Activated naive CD8-positive, alpha-beta T cell treated with anti-CD3 and anti-CD28 coated beads, Interleukin-2, amount 50 U/mL, for 24 hours (primary cell): ENCODE results near the gene HNRNPAB.
"Not testable (repeated sequence)": the region's sequence is repeated elsewhere in the genome, so short reads cannot be mapped to it uniquely, and the experiment has no call there.

Experiments
- ATAC-seq: fragments of 150-1000 bp; cut with Tn5 transposase; one replicate; pipeline ENCODE4 v1.10.0; 2021
- DNase-seq: peaks from one replicate; pipeline ENCODE4 v3.0.0; 2021
- H3K27ac Mint-ChIP-seq: one replicate; pipeline ENCODE4 v1.8.0; 2021; ENCODE audit warnings: mild to moderate bottlenecking, mixed read lengths
- H3K27me3 Mint-ChIP-seq: one replicate; pipeline ENCODE4 v1.8.0; 2021; ENCODE audit warnings: mixed read lengths
- H3K36me3 Mint-ChIP-seq: one replicate; pipeline ENCODE4 v1.8.0; 2021; ENCODE audit warnings: low read depth, mixed read lengths
- H3K4me1 Mint-ChIP-seq: one replicate; pipeline ENCODE4 v1.8.0; 2021; ENCODE audit warnings: mixed read lengths
- H3K4me3 Mint-ChIP-seq: one replicate; pipeline ENCODE4 v1.8.0; 2021; ENCODE audit warnings: mild to moderate bottlenecking, moderate library complexity, mixed read lengths
- H3K9me3 Mint-ChIP-seq: one replicate; pipeline ENCODE4 v1.8.0; 2021; ENCODE audit warnings: mixed read lengths

Gene HNRNPAB

DNA sequence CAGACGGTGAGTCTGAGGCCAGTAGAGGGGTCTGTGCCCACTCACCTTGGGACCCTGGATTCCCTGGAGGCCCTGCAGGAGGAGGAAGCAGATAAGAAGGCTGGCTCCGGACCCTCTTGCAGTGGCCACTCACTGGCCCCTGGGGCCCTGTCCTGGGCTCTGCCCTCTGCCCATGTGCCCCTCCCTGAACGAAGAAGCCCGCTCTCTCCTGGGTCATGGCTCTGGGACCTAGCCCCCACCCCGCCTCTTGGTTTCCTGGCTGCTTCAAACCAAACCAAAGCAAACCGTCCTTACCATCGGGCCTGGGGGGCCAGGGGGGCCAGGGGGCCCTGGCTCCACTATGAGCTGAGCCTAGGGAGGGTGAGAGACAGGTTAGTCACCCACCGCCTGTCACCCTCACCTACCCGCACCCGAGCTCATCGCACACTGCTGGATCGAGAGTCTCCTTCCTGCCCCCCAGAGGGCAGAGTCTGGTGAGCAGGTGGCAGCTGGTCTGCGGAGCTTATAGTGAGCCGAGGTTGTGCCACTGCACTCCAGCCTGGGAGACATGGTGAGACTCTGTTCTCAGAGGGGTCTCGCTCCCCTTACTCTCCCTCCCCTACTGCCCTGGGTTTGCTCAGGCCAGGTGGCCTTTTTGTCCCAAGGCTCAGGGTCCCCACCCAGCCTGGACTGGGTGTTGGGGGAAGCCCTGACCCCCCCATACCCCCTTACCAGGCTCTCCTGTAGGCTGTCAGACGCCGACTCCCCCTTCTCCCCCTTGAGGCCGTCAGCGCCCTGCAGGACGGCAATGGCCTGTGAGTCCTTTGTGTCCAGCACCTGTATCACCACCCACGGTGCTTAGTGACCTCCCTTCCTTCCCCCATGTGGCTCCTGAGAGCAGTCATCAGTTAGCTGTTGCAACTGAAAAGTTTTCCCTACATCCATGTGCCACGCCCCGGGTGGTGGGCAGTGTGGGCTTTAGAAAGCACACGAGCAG is 43.4 kb downstream of the HNRNPAB start:
- DNase-seq (peak; percentile 40), ATAC-seq (peak; percentile 65)
- no peaks in the 10 kb centered on the region for H3K36me3 Mint-ChIP-seq
- no peaks in the 10 kb centered on the region for H3K27me3 Mint-ChIP-seq
- no peak overlapping the region for H3K27ac Mint-ChIP-seq
- H3K4me1 Mint-ChIP-seq, result peaks cover 24% of the 10 kb centered on the region
- no peak overlapping the region for H3K4me3 Mint-ChIP-seq
- H3K9me3 Mint-ChIP-seq, result no peaks in the 10 kb centered on the region

DNA sequence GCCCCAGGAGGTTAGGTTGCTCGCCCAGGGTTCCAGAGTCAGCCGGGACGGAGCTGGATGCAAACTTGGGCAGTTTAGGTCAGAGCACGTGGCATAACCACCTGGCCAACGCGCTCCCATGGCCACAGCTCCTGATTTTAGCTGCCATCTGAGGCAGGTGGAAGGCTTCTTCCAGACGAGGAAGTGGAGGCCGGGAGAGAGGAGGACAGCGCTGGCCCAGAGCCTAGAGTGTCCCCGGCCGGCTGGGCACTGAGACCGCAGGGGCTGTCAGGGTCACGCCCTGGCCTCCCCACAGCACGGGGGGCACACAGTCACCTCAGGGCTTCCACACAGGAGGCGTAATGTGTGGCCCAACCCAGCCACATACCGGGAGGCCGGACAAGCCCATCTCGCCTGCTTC is 44.4 kb downstream of the HNRNPAB start:
- no peak for ATAC-seq
- peaks cover 24% of the 10 kb centered on the region for H3K4me1 Mint-ChIP-seq
- H3K27ac Mint-ChIP-seq, result no peak overlapping the region
- no peak overlapping the region for H3K4me3 Mint-ChIP-seq
- H3K36me3 Mint-ChIP-seq, result no peaks in the 10 kb centered on the region
- DNase-seq, result no peak
- no peaks in the 10 kb centered on the region for H3K27me3 Mint-ChIP-seq
- no peaks in the 10 kb centered on the region for H3K9me3 Mint-ChIP-seq

DNA sequence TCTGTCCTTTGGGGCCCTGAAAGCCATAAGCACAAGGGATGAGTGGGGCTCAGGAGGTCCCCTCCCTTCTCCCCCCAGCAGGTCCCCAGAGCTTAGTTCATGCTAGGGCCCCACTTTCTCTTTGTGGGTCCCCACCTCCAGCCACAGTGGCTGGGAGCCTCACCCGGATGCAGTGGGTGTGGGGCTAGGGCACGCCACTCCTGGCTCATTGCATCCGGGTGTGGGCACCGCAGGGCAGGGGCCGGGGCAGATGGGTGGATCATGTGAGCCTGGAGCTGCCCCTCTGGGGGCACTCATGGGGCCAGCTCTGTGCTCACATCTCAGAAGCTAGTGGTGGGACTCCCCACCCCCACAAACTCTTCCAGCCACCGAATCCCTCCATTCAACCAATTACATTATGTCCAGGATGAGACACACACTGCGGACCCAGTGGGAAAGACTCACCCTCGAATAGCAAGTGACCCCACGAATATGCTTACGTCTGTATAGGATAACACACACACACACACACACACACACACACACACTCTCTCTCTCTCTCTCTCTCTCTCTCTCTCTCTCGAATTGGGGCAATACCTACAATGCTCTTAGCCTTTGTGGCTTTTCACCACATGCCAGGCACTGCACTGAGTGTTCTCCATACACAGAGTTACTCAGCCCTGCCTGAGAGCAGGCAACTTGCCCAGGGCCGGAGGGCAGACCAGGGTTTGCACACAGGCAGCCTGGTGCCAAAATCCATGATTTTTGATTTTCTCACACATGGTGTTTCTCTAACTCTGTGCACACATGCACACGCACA is 45.1 kb downstream of the HNRNPAB start:
- Mint-ChIP-seq H3K9me3 (no peaks in the 10 kb centered on the region), H3K4me1 (peaks cover 22% of the 10 kb centered on the region), H3K36me3 (no peaks in the 10 kb centered on the region), H3K27ac (peak overlapping the region; percentile 81), H3K27me3 (no peaks in the 10 kb centered on the region), H3K4me3 (peak overlapping the region; percentile 32)
- DNase-seq, result peak; percentile 48
- ATAC-seq, result peak; percentile 83

DNA sequence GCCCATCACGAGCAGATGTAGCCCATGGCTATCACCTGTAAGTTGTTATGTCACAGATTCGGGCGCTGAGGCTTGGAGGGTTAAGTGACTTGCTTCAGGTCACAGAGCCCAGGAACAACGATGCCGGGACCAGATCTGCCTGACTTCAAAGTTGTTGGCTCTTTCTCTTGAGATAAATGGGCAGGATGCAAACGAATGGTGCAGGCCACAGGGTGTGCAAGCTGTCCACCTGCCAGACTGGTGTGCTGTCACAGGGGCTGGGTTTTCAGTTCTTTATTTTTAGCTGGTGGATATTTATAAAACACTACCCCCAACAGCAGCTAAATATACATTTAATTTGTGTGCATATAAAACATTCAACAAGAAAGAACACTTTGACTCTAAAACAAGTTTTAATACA is 45.9 kb downstream of the HNRNPAB start:
- Mint-ChIP-seq H3K4me3 (no peak overlapping the region), H3K27me3 (no peaks in the 10 kb centered on the region), H3K4me1 (peaks cover 22% of the 10 kb centered on the region), H3K27ac (no peak overlapping the region), H3K9me3 (no peaks in the 10 kb centered on the region), H3K36me3 (no peaks in the 10 kb centered on the region)
- ATAC-seq, result no peak
- DNase-seq, result no peak

DNA sequence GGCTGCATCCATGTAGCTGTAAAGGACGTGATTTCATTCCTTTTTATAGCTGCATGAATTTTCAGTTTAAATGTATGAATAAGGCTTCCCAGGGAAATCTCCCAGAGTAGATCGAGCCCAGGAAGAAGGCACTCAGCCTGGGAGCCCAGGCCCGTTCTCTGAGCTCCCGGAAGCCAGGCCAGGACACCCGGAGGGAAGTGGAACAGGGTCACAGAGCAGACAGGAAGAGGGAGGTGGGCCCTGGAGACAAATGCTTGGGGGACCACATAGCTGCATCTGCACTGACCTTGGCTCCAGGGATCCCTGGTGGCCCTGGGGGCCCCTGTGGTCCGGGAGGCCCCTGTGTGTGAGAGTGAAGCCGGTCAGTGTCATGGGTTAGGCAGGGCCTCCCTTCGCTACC is 47.9 kb downstream of the HNRNPAB start:
- H3K9me3 Mint-ChIP-seq, result no peaks in the 10 kb centered on the region
- ATAC-seq, result no peak
- DNase-seq, result no peak
- no peaks in the 10 kb centered on the region for H3K27me3 Mint-ChIP-seq
- no peak overlapping the region for H3K27ac Mint-ChIP-seq
- H3K4me3 Mint-ChIP-seq, result no peak overlapping the region
- no peaks in the 10 kb centered on the region for H3K36me3 Mint-ChIP-seq
- peaks cover 22% of the 10 kb centered on the region for H3K4me1 Mint-ChIP-seq

DNA sequence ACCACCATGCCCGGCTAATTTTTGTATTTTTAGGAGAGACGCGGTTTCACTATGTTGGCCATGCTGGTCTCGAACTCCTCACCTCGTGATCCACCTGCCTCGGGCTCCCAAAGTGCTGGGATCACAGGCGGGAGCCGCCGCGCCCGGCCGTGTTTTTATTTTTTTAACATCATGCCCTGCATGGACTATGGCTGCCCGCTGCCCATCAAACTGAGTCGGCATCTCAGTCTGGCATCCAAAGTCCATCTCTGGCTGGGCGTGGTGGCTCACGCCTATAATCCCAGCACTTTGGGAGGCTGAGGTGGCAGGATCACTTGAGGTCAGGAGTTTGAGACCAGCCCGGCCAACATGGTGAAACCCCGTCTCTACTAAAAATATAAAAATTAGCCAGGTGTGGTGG is 49.3 kb downstream of the HNRNPAB start:
- H3K27me3 Mint-ChIP-seq, H3K4me3 Mint-ChIP-seq, H3K9me3 Mint-ChIP-seq, H3K36me3 Mint-ChIP-seq, H3K27ac Mint-ChIP-seq, ATAC-seq, DNase-seq: not testable (repeated sequence)
- peaks cover 16% of the 10 kb centered on the region for H3K4me1 Mint-ChIP-seq

DNA sequence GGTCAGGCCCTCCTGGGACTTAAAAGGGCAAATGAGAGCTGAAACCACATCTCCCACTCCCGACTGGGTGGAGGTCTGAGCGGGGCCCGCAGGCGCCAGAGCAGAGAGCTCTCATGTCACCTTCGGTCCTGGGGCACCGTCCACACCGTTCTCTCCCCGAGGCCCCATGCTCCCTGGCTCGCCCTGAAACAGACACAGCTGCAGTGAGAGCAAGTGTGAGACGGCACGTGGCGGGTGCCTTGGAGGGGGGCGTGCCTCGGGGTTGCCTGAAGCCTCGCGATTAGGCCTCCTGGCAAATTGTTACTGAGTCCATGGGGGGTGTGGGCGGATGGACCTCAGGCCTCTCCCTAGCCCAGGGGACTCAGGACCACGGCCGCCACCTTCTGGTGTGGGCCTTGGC is 52.4 kb downstream of the HNRNPAB start:
- ATAC-seq, result no peak

DNA sequence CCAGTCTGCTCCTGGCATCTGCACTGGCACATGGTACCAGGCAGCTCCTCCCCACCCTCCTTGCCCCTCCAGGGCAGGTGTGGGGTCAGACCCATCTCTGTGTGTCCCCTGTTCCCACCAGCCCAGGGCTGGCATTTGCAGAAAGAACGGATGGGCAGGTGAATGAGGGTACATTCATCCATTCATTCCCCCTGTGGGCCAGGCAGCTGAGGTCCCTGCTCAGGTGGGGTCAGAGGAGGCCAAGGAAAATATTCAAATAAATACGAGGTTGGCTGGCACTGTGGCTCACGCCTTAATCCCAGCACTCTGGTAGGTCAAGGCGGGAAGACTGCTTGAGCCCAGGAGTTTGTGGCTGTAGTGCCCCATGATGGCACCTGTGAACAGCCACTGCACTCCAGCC is 53.3 kb downstream of the HNRNPAB start:
- DNase-seq (no peak), ATAC-seq (no peak)
- Mint-ChIP-seq H3K27me3 (no peaks in the 10 kb centered on the region), H3K36me3 (no peaks in the 10 kb centered on the region), H3K27ac (no peak overlapping the region), H3K9me3 (no peaks in the 10 kb centered on the region), H3K4me3 (no peak overlapping the region), H3K4me1 (peaks cover 1% of the 10 kb centered on the region)

More for the DNA sequence above, 52.4 kb downstream of the HNRNPAB start:
- DNase-seq, result no peak
- Mint-ChIP-seq H3K4me1 (peaks cover 1% of the 10 kb centered on the region), H3K4me3 (no peak overlapping the region), H3K27me3 (no peaks in the 10 kb centered on the region), H3K9me3 (no peaks in the 10 kb centered on the region), H3K27ac (no peak overlapping the region), H3K36me3 (no peaks in the 10 kb centered on the region)

DNA sequence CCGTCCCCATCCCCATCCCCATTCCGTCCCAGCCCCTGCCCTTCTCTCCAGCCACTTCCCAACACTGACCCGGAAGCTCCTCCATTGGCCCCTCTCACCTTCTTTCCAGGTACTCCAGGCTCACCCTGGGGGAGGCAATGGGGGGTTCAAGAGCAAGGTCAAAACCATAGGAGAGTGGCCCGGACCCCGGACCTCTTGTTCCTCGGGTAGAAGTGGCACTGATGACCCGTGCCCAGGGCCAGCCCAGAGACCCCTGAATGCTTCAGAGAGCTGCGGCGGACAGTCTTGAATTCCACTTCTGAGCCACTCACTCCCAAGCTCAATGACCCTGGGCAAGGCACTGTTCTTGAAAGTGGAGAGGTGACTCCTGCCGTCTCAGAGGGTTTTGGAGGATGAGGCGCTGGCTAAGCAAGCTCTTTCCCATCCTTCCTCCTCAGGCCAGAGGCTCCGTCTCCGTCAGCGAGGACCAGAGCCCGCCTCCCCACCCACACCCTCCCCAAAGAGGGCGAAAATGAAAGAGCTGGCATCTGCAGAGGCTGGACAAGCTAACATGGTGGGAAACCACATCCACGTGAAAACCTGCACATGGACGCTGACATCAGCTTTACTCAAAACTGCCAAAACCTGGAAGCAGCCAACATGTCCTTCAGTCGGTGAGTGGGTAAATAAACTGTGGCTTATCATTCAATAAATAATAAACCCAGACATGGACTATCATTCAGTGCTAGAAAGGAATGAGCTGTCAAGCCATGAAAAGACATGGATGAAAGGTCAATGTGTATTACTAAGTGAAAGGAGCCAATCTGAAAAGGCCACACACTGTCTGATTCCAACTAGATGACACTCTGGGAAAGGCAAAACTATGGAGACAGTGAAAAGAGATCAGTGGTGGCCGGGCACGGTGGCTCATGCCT is 55.5 kb downstream of the HNRNPAB start:
- ATAC-seq, result no peak
- Mint-ChIP-seq H3K27ac (no peak overlapping the region), H3K4me1 (peaks cover 1% of the 10 kb centered on the region), H3K9me3 (no peaks in the 10 kb centered on the region), H3K27me3 (no peaks in the 10 kb centered on the region), H3K4me3 (no peak overlapping the region), H3K36me3 (no peaks in the 10 kb centered on the region)
- no peak for DNase-seq
